Vagina (tissue), 2 donors: ENCODE measurements around the gene COX7B2.

ENCODE experiments used
- CTCF ChIP-seq, 3 experiments: fragments of 450-650 bp in 2 of 3; fragments of 200-600 bp in 1 of 3; sonication (generic) in 1 of 3; IDR thresholded peaks; one replicate each; pipeline ENCODE4 v1.5.1; 2017 to 2019; ENCODE audit warnings: antibody characterized with exemption in 3 of 3, mild to moderate bottlenecking in 2 of 3, moderate library complexity in 2 of 3
- POLR2AphosphoS5 ChIP-seq, 2 donors: sonication (generic); formaldehyde crosslinking; IDR thresholded peaks; one replicate each; pipeline ENCODE4 v1.9.0; 2017; ENCODE audit warnings: antibody characterized with exemption in 2 of 2, mild to moderate bottlenecking in 2 of 2, low read depth in 1 of 2; ENCODE audit not compliant: insufficient read depth in 1 of 2

- TF ChIP-seq CTCF (IDR thresholded peaks at IDR 0.05), result no peak
- TF ChIP-seq POLR2AphosphoS5 (IDR thresholded peaks at IDR 0.05; ENCODE audit: insufficient read depth in 1 of 2, low read depth in 1 of 2), result no peak
Observed at GRCh38 chr4:46852800-46853199, 56.2 kb downstream of the COX7B2 start.
